Measurements from ENCODE around the gene DSP. TPM values are rescaled to one million over a fixed set of nuclear protein-coding genes. Genes with fewer than 3 reads are reported as not detected.

DSP gene
- total RNA-seq, 4 donors from 2014 or later = 3.5 to 6.0 (median 4.7) TPM

- 29 to 35% methylated on average over 4 of the region's 4 CpGs for WGBS, 2 donors
- no peak for DNase-seq (ENCODE audit: low spot score in 2 of 2)
- Histone ChIP-seq H3K36me3 (no peaks in the 10 kb centered on the region), H3K9me3 (no peaks in the 10 kb centered on the region), H3K27me3 (no peaks in the 10 kb centered on the region), H3K27ac (no peak overlapping the region), H3K4me1 (peaks cover 0 to 4% (median 0%) of the 10 kb centered on the region in 4 donors), H3K4me3 (no peak overlapping the region)
- no peak for TF ChIP-seq EP300 (IDR thresholded peaks at IDR 0.05)
- TF ChIP-seq, protein P1, sequence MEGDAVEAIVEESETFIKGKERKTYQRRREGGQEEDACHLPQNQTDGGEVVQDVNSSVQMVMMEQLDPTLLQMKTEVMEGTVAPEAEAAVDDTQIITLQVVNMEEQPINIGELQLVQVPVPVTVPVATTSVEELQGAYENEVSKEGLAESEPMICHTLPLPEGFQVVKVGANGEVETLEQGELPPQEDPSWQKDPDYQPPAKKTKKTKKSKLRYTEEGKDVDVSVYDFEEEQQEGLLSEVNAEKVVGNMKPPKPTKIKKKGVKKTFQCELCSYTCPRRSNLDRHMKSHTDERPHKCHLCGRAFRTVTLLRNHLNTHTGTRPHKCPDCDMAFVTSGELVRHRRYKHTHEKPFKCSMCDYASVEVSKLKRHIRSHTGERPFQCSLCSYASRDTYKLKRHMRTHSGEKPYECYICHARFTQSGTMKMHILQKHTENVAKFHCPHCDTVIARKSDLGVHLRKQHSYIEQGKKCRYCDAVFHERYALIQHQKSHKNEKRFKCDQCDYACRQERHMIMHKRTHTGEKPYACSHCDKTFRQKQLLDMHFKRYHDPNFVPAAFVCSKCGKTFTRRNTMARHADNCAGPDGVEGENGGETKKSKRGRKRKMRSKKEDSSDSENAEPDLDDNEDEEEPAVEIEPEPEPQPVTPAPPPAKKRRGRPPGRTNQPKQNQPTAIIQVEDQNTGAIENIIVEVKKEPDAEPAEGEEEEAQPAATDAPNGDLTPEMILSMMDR (IDR thresholded peaks at IDR 0.05) = no peak
- no peak for TF ChIP-seq POLR2A (IDR thresholded peaks at IDR 0.05)
These were observed 91.9 kb downstream of the DSP start for GRCh38 chr6:7633361-7633760.

DNA sequence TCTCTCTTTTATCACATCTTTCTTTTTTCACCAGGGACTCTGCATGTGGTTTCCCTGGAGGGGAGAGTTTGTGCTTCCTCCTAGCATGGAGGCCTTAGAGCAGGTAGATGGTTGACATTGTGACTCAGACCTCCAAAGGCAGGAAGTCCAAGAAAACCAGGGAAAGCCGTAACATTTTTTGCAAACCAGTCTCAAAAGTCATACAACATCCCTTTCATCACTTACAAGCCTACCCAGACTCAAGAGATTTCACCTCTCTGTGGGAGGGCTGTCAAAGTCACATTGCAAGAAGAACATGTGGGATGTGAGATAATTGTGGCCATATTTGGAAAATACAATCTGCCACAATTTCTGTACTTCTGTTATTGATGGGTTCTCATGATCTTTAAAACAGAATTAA lies 94.7 kb downstream of the DSP start:
- H3K9me3 ChIP-seq = no peaks in the 10 kb centered on the region
- no peaks in the 10 kb centered on the region for H3K36me3 ChIP-seq
- no peak overlapping the region for H3K27ac ChIP-seq
- TF ChIP-seq EP300 (IDR thresholded peaks at IDR 0.05) (no peak), POLR2A (IDR thresholded peaks at IDR 0.05) (no peak)
- TF ChIP-seq, protein P1 (IDR thresholded peaks at IDR 0.05) = no peak
- WGBS, 2 donors = 81 to 92% methylated on average over 1 of the region's 1 CpG
- peaks cover 0 to 4% (median 0%) of the 10 kb centered on the region in 4 donors for H3K4me1 ChIP-seq
- H3K4me3 ChIP-seq = no peak overlapping the region
- no peak for DNase-seq (ENCODE audit: low spot score in 2 of 2)
- H3K27me3 ChIP-seq = no peaks in the 10 kb centered on the region

Other genes starting within 250 kb of the DSP start
- 10 to 100 TPM; 30.8 to 68.2 (median 51.5) TPM for gene SSR1, start 228.5 kb upstream of the DSP start, total RNA-seq
- gene CAGE1, start 151.9 kb upstream of the DSP start, total RNA-seq = not detected
- 10 to 100 TPM in 2 of 4 donors, 1 to 10 TPM in 2; 9.0 to 25.2 (median 12.9) TPM for gene RIOK1, start 151.9 kb upstream of the DSP start, total RNA-seq
- 10 to 100 TPM in 2 of 4 donors, 1 to 10 TPM in 2; 7.8 to 15.7 (median 11.8) TPM for gene SNRNP48, start 48.5 kb downstream of the DSP start, total RNA-seq
- gene BMP6, start 184.4 kb downstream of the DSP start, total RNA-seq = 1 to 10 TPM; 4.8 to 8.8 (median 7.3) TPM

Measured in tibial nerve (tissue), 4 donors.